ENCODE results near the gene CNOT4. TPM values are rescaled to one million over a fixed set of nuclear protein-coding genes. Genes with fewer than 3 reads are reported as not detected.

CNOT4 gene
- total RNA-seq, 2 experiments from 2014 or later, result 24.0 to 29.8 TPM

GRCh38 chr7:135459076-135459475 lies 50.8 kb downstream of the CNOT4 start:
- no peak overlapping the region for H3K27ac ChIP-seq (ENCODE audit: low read depth in 1 of 2, low read length in 2 of 2)
- no peaks in the 10 kb centered on the region for H3K27me3 ChIP-seq (ENCODE audit: control insufficient read depth in 1 of 2, insufficient read depth in 2 of 2, low read length in 2 of 2)
- no peak for DNase-seq
- H3K9me3 ChIP-seq (ENCODE audit: control insufficient read depth in 1 of 2, insufficient read depth in 1 of 2, low read length in 2 of 2), result no peaks in the 10 kb centered on the region
- no peak for ATAC-seq (ENCODE audit: poor library complexity)
- Mint-ChIP-seq H3K4me1 (ENCODE audit: low read depth) (peaks cover 79% of the 10 kb centered on the region), H3K36me3 (ENCODE audit: low read depth) (peaks cover 9% of the 10 kb centered on the region), H3K9me3 (no peaks in the 10 kb centered on the region), H3K4me3 (no peak overlapping the region), H3K27me3 (no peaks in the 10 kb centered on the region), H3K27ac (no peak overlapping the region)
- TF ChIP-seq CTCF (IDR thresholded peaks at IDR 0.05), result no peak
- intact Hi-C loops (cut with DNase I, micrococcal nuclease), result no loop called here
- ChIA-PET CTCF (interaction anchor here (1.5 kb wide), 1 partner anchor 11 kb away, joined by 3 read pairs; no protein-coding TSS in a partner anchor), POLR2A (no interaction called here)
- H3K4me1 ChIP-seq (ENCODE audit: insufficient read depth, low read length), result peaks cover 3% of the 10 kb centered on the region
- H3K36me3 ChIP-seq (ENCODE audit: insufficient read depth, low read length), result no peaks in the 10 kb centered on the region
- no peak overlapping the region for H3K4me3 ChIP-seq (ENCODE audit: low read length)

- H3K27me3 Mint-ChIP-seq, result no peaks in the 10 kb centered on the region
- no peak overlapping the region for H3K27ac ChIP-seq (ENCODE audit: low read depth in 1 of 2, low read length in 2 of 2)
- ATAC-seq (ENCODE audit: poor library complexity) (no peak), DNase-seq (no peak)
- H3K36me3 ChIP-seq (ENCODE audit: insufficient read depth, low read length), result peaks cover 6% of the 10 kb centered on the region
- no peaks in the 10 kb centered on the region for H3K9me3 ChIP-seq (ENCODE audit: control insufficient read depth in 1 of 2, insufficient read depth in 1 of 2, low read length in 2 of 2)
- ChIA-PET POLR2A (no interaction called here), CTCF (interaction anchor here (1.1 kb wide), 1 partner anchor 27 kb away, joined by 3 read pairs; no protein-coding TSS in a partner anchor)
- intact Hi-C loops (cut with DNase I, micrococcal nuclease), result no loop called here
- H3K4me1 Mint-ChIP-seq (ENCODE audit: low read depth), result peaks cover 77% of the 10 kb centered on the region
- no peaks in the 10 kb centered on the region for H3K9me3 Mint-ChIP-seq
- H3K27ac Mint-ChIP-seq, result no peak overlapping the region
- H3K4me1 ChIP-seq (ENCODE audit: insufficient read depth, low read length), result peaks cover 12% of the 10 kb centered on the region
- no peak overlapping the region for H3K4me3 Mint-ChIP-seq
- peaks cover 18% of the 10 kb centered on the region for H3K36me3 Mint-ChIP-seq (ENCODE audit: low read depth)
- no peak overlapping the region for H3K4me3 ChIP-seq (ENCODE audit: low read length)
- H3K27me3 ChIP-seq (ENCODE audit: control insufficient read depth in 1 of 2, insufficient read depth in 2 of 2, low read length in 2 of 2), result no peaks in the 10 kb centered on the region
- no peak for TF ChIP-seq CTCF (IDR thresholded peaks at IDR 0.05)
Observed at GRCh38 chr7:135454060-135454459, 55.8 kb downstream of the CNOT4 start.

- Mint-ChIP-seq H3K27me3 (no peaks in the 10 kb centered on the region), H3K4me1 (ENCODE audit: low read depth) (peaks cover 59% of the 10 kb centered on the region), H3K4me3 (no peak overlapping the region), H3K36me3 (ENCODE audit: low read depth) (peaks cover 21% of the 10 kb centered on the region), H3K9me3 (no peaks in the 10 kb centered on the region), H3K27ac (no peak overlapping the region)
- ChIA-PET POLR2A (no interaction called here), CTCF (no interaction called here)
- H3K4me3 ChIP-seq (ENCODE audit: low read length), result no peak overlapping the region
- H3K36me3 ChIP-seq (ENCODE audit: insufficient read depth, low read length), result peaks cover 10% of the 10 kb centered on the region
- no peak for TF ChIP-seq CTCF (IDR thresholded peaks at IDR 0.05)
- no peaks in the 10 kb centered on the region for H3K27me3 ChIP-seq (ENCODE audit: control insufficient read depth in 1 of 2, insufficient read depth in 2 of 2, low read length in 2 of 2)
- H3K27ac ChIP-seq (ENCODE audit: low read depth in 1 of 2, low read length in 2 of 2), result no peak overlapping the region
- ATAC-seq (ENCODE audit: poor library complexity) (no peak), DNase-seq (no peak)
- intact Hi-C loops (cut with DNase I, micrococcal nuclease), result no loop called here
- H3K4me1 ChIP-seq (ENCODE audit: insufficient read depth, low read length), result peaks cover 17% of the 10 kb centered on the region
- H3K9me3 ChIP-seq (ENCODE audit: control insufficient read depth in 1 of 2, insufficient read depth in 1 of 2, low read length in 2 of 2), result no peaks in the 10 kb centered on the region
Observed at GRCh38 chr7:135449436-135449835, 60.5 kb downstream of the CNOT4 start.

Measured in CD4-positive, alpha-beta T cell (primary cell).